GM23338 (cell line): ENCODE data around the gene BAK1. TPM values are rescaled to one million over a fixed set of nuclear protein-coding genes. Genes with fewer than 3 reads are reported as not detected.

Experiments
- ATAC-seq: fragments of 200-7000 bp; cut with Tn5 transposase; 3 replicates; pipeline ENCODE4 v1.9.1; 2020
- DNase-seq: peaks from one replicate; pipeline ENCODE4 v3.0.0-alpha.2; 2015; ENCODE audit warnings: low spot score
- H2AFZ ChIP-seq: fragments of 200-600 bp; sonication (generic); 2 replicates; pipeline ENCODE4 v1.8.0; 2016; ENCODE audit warnings: antibody characterized with exemption, mild to moderate bottlenecking, moderate library complexity
- H3F3A ChIP-seq: fragments of 200-600 bp; sonication (generic); replicated peaks from 2 replicates; pipeline ENCODE4 v1.8.0; 2017; ENCODE audit warnings: antibody characterized with exemption, mixed run types, low read depth
- H3K27ac ChIP-seq: fragments of 200-600 bp; sonication (generic); 2 replicates; pipeline ENCODE4 v1.6.1; 2016; ENCODE audit warnings: low read depth
- H3K27me3 ChIP-seq: fragments of 200-600 bp; sonication (generic); 2 replicates; pipeline ENCODE4 v1.8.0; 2016; ENCODE audit warnings: mild to moderate bottlenecking, mixed run types, moderate library complexity; ENCODE audit not compliant: insufficient read depth
- H3K36me3 ChIP-seq: fragments of 200-600 bp; sonication (generic); 2 replicates; pipeline ENCODE4 v1.8.0; 2016; ENCODE audit warnings: mild to moderate bottlenecking; ENCODE audit not compliant: insufficient read depth
- H3K4me1 ChIP-seq: fragments of 200-600 bp; sonication (generic); 2 replicates; pipeline ENCODE4 v1.8.0; 2016; ENCODE audit warnings: mild to moderate bottlenecking, moderate library complexity; ENCODE audit not compliant: insufficient read depth
- H3K4me2 ChIP-seq: fragments of 200-600 bp; sonication (generic); 2 replicates; pipeline ENCODE4 v1.7.1; 2017; ENCODE audit warnings: mixed run types
- H3K4me3 ChIP-seq: fragments of 200-600 bp; sonication (generic); 2 replicates; pipeline ENCODE4 v1.6.1; 2016; ENCODE audit warnings: mixed run types
- H3K79me2 ChIP-seq: fragments of 200-600 bp; sonication (generic); replicated peaks from 2 replicates; pipeline ENCODE4 v1.8.0; 2017; ENCODE audit warnings: mild to moderate bottlenecking; ENCODE audit not compliant: insufficient read depth
- H3K9me2 ChIP-seq: fragments of 200-600 bp; sonication (generic); 2 replicates; pipeline ENCODE4 v1.8.0; 2017; ENCODE audit not compliant: insufficient read depth
- H4K20me1 ChIP-seq: fragments of 200-600 bp; sonication (generic); replicated peaks from 2 replicates; pipeline ENCODE4 v1.8.0; 2017; ENCODE audit warnings: mild to moderate bottlenecking; ENCODE audit not compliant: insufficient read depth
- H3K27ac Mint-ChIP-seq: 2 replicates; pipeline ENCODE4 v1.8.0; 2020; ENCODE audit warnings: inconsistent platforms, mild to moderate bottlenecking, moderate library complexity, mixed read lengths
- H3K27me3 Mint-ChIP-seq: 3 replicates; pipeline ENCODE4 v1.8.0; 2022; ENCODE audit warnings: low read depth, mild to moderate bottlenecking, moderate library complexity, mixed read lengths, inconsistent platforms; ENCODE audit not compliant: insufficient read depth, poor library complexity
- H3K36me3 Mint-ChIP-seq: 3 replicates; pipeline ENCODE4 v1.8.0; 2021; ENCODE audit warnings: low read depth, mild to moderate bottlenecking, inconsistent platforms, moderate library complexity, mixed read lengths
- H3K4me1 Mint-ChIP-seq: 3 replicates; pipeline ENCODE4 v1.8.0; 2020; ENCODE audit warnings: mild to moderate bottlenecking, inconsistent platforms, mixed read lengths
- H3K4me3 Mint-ChIP-seq: 3 replicates; pipeline ENCODE4 v1.8.0; 2021; ENCODE audit warnings: moderate library complexity, mild to moderate bottlenecking, inconsistent platforms, mixed read lengths
- H3K9me3 Mint-ChIP-seq: 3 replicates; pipeline ENCODE4 v1.8.0; 2020; ENCODE audit warnings: moderate library complexity, mild to moderate bottlenecking, inconsistent platforms, mixed read lengths
- CREB1 ChIP-seq: fragments of 250-450 bp; sonication (Bioruptor Pico); IDR thresholded peaks from 2 replicates; pipeline ENCODE4 v1.5.0; 2020; ENCODE audit warnings: low read depth, mild to moderate bottlenecking, moderate library complexity
- EZH2 ChIP-seq: fragments of 200-600 bp; sonication (generic); IDR thresholded peaks from one replicate; pipeline ENCODE4 v1.8.0; 2017; ENCODE audit warnings: antibody characterized with exemption, mild to moderate bottlenecking, low read depth; ENCODE audit not compliant: unreplicated experiment
- EZH2phosphoT487 ChIP-seq: fragments of 200-600 bp; sonication (generic); IDR thresholded peaks from one replicate; pipeline ENCODE4 v1.8.1; 2018; ENCODE audit warnings: antibody characterized with exemption; ENCODE audit not compliant: unreplicated experiment
- JUNB ChIP-seq: IDR thresholded peaks from one replicate; pipeline ENCODE4 v1.6.1; 2016; ENCODE audit warnings: antibody characterized with exemption; ENCODE audit not compliant: unreplicated experiment
- POLR2AphosphoS5 ChIP-seq: IDR thresholded peaks from 2 replicates; pipeline ENCODE4 v1.6.1; 2016; ENCODE audit warnings: antibody characterized with exemption, low read depth
- STAT1 ChIP-seq: IDR thresholded peaks from one replicate; pipeline ENCODE4 v1.6.1; 2016; ENCODE audit warnings: antibody characterized with exemption; ENCODE audit not compliant: unreplicated experiment
- ZNF114 ChIP-seq: fragments of 250-450 bp; sonication (Bioruptor Pico); IDR thresholded peaks from 2 replicates; pipeline ENCODE4 v1.5.0; 2020; ENCODE audit warnings: mild to moderate bottlenecking, moderate library complexity
- ZNF331 ChIP-seq: fragments of 250-450 bp; sonication (Bioruptor Pico); IDR thresholded peaks from 2 replicates; pipeline ENCODE4 v1.5.0; 2020; ENCODE audit warnings: low read depth, mild to moderate bottlenecking, moderate library complexity
- polyA plus RNA-seq: library from polyadenylated mRNA; unstranded; fragments of >200 nt; fragmentation: Nextera tagmentation; extraction: Ambion mirVana; gene quantifications from 2 replicates; pipeline ENCODE4 v1.2.1, GENCODE V29; 2016
- total RNA-seq: library from RNA; depleted of rRNA; stranded (reverse); fragments of >200 nt; shearing (Covaris generic); gene quantifications from 2 replicates; pipeline ENCODE4 v1.2.3, GENCODE V29; 2014
- TF ChIP-seq, protein P1 (sequence below): fragments of 250-450 bp; sonication (Bioruptor Pico); IDR thresholded peaks from 2 replicates; pipeline ENCODE4 v1.5.0; 2020; ENCODE audit warnings: mild to moderate bottlenecking, moderate library complexity
- TF ChIP-seq, protein P2 (sequence below), 2 experiments: fragments of 200-600 bp in 1 of 2; sonication (generic) in 1 of 2; conservative IDR thresholded peaks; 2 replicates each; pipeline versions ENCODE4 v1.5.1 to v1.6.1; 2016 to 2017; ENCODE audit warnings: antibody characterized with exemption in 2 of 2, low read depth in 2 of 2, mild to moderate bottlenecking in 2 of 2, moderate library complexity in 1 of 2
- TF ChIP-seq, protein P3 (sequence below): IDR thresholded peaks from 2 replicates; pipeline ENCODE4 v1.6.1; 2016; ENCODE audit warnings: antibody characterized with exemption

BAK1 gene
- total and polyA plus RNA-seq, 2 experiments from 2014 or later = 22.2 to 45.0 TPM

DNA sequence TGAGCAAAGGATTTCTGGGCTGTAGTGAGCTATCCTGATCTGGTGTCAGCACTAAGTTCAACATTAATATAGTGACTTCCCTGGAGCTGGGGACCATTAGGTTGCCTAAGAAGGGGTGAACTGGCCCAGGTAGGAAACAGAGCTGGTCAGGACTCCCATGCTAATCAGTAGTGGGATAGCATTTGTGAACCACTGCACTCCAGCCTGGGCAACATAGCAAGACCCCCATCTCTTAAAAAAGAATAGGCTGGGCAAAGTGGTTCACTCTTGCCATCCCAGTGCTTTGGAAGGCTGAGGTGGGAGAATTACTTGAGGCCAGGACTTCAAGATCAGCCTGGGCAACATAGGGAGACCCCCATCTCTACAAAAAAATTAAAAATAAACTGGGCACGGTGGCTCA, 39.3 kb downstream of the BAK1 start:
- no peak for TF ChIP-seq STAT1
- no peak overlapping the region for H3K27ac ChIP-seq
- H2AFZ ChIP-seq = no peak overlapping the region
- H3K79me2 ChIP-seq = no peaks in the 10 kb centered on the region
- H3K36me3 ChIP-seq = no peaks in the 10 kb centered on the region
- no peak overlapping the region for H3K4me3 ChIP-seq
- Mint-ChIP-seq H3K9me3 (no peaks in the 10 kb centered on the region), H3K4me3 (no peak overlapping the region), H3K4me1 (no peaks in the 10 kb centered on the region), H3K27ac (no peak overlapping the region), H3K36me3 (no peaks in the 10 kb centered on the region), H3K27me3 (no peaks in the 10 kb centered on the region)
- H3F3A ChIP-seq = no peaks in the 10 kb centered on the region
- H3K27me3 ChIP-seq = no peaks in the 10 kb centered on the region
- no peaks in the 10 kb centered on the region for H3K9me2 ChIP-seq
- H3K4me1 ChIP-seq = no peaks in the 10 kb centered on the region
- no peak overlapping the region for H3K4me2 ChIP-seq
- H4K20me1 ChIP-seq = no peaks in the 10 kb centered on the region
- no peak for ATAC-seq
- no peak for DNase-seq

DNA sequence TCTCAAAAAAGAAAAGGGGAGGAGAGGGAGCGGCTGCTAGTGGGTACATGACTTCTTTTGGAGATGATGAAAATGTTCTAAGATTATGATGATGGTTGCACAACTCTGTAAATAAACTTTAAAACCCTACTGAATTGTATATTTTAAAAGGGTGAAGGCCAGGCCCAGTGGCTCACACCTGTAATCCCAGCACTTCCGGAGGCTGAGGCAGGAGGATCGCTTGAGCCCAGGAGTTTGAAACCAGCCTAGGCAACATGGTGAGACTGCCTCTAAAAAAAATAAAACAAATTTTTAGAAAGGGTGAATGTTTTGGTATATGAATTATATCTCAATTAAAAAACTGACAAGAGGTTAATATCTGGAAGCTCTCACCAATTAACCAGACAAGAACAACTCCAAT, 45.4 kb downstream of the BAK1 start:
- Mint-ChIP-seq H3K4me1 (no peaks in the 10 kb centered on the region), H3K27ac (no peak overlapping the region), H3K36me3 (no peaks in the 10 kb centered on the region), H3K9me3 (no peaks in the 10 kb centered on the region), H3K27me3 (no peaks in the 10 kb centered on the region), H3K4me3 (no peak overlapping the region)
- no peak overlapping the region for H3K4me2 ChIP-seq
- no peaks in the 10 kb centered on the region for H3K27me3 ChIP-seq
- no peak overlapping the region for H3K4me3 ChIP-seq
- H3K4me1 ChIP-seq = no peaks in the 10 kb centered on the region
- H2AFZ ChIP-seq = no peak overlapping the region
- H3K36me3 ChIP-seq = no peaks in the 10 kb centered on the region
- no peaks in the 10 kb centered on the region for H4K20me1 ChIP-seq
- no peak for ATAC-seq
- DNase-seq = no peak
- H3K79me2 ChIP-seq = no peaks in the 10 kb centered on the region
- no peak overlapping the region for H3K27ac ChIP-seq
- no peaks in the 10 kb centered on the region for H3F3A ChIP-seq
- no peaks in the 10 kb centered on the region for H3K9me2 ChIP-seq
- TF ChIP-seq CREB1 (CRISPR knock-in tag) (no peak), EZH2phosphoT487 (no peak), STAT1 (no peak), EZH2 (no peak), POLR2AphosphoS5 (no peak), JUNB (no peak), ZNF114 (no peak), ZNF331 (CRISPR knock-in tag) (no peak)
- TF ChIP-seq, protein P1, sequence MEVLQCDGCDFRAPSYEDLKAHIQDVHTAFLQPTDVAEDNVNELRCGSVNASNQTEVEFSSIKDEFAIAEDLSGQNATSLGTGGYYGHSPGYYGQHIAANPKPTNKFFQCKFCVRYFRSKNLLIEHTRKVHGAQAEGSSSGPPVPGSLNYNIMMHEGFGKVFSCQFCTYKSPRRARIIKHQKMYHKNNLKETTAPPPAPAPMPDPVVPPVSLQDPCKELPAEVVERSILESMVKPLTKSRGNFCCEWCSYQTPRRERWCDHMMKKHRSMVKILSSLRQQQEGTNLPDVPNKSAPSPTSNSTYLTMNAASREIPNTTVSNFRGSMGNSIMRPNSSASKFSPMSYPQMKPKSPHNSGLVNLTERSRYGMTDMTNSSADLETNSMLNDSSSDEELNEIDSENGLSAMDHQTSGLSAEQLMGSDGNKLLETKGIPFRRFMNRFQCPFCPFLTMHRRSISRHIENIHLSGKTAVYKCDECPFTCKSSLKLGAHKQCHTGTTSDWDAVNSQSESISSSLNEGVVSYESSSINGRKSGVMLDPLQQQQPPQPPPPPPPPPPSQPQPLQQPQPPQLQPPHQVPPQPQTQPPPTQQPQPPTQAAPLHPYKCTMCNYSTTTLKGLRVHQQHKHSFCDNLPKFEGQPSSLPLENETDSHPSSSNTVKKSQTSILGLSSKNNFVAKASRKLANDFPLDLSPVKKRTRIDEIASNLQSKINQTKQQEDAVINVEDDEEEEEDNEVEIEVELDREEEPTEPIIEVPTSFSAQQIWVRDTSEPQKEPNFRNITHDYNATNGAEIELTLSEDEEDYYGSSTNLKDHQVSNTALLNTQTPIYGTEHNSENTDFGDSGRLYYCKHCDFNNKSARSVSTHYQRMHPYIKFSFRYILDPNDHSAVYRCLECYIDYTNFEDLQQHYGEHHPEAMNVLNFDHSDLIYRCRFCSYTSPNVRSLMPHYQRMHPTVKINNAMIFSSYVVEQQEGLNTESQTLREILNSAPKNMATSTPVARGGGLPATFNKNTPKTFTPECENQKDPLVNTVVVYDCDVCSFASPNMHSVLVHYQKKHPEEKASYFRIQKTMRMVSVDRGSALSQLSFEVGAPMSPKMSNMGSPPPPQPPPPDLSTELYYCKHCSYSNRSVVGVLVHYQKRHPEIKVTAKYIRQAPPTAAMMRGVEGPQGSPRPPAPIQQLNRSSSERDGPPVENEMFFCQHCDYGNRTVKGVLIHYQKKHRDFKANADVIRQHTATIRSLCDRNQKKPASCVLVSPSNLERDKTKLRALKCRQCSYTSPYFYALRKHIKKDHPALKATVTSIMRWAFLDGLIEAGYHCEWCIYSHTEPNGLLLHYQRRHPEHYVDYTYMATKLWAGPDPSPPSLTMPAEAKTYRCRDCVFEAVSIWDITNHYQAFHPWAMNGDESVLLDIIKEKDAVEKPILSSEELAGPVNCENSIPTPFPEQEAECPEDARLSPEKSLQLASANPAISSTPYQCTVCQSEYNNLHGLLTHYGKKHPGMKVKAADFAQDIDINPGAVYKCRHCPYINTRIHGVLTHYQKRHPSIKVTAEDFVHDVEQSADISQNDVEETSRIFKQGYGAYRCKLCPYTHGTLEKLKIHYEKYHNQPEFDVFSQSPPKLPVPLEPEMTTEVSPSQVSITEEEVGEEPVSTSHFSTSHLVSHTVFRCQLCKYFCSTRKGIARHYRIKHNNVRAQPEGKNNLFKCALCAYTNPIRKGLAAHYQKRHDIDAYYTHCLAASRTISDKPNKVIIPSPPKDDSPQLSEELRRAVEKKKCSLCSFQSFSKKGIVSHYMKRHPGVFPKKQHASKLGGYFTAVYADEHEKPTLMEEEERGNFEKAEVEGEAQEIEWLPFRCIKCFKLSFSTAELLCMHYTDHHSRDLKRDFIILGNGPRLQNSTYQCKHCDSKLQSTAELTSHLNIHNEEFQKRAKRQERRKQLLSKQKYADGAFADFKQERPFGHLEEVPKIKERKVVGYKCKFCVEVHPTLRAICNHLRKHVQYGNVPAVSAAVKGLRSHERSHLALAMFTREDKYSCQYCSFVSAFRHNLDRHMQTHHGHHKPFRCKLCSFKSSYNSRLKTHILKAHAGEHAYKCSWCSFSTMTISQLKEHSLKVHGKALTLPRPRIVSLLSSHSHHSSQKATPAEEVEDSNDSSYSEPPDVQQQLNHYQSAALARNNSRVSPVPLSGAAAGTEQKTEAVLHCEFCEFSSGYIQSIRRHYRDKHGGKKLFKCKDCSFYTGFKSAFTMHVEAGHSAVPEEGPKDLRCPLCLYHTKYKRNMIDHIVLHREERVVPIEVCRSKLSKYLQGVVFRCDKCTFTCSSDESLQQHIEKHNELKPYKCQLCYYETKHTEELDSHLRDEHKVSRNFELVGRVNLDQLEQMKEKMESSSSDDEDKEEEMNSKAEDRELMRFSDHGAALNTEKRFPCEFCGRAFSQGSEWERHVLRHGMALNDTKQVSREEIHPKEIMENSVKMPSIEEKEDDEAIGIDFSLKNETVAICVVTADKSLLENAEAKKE (CRISPR knock-in tag) = no peak
- TF ChIP-seq, protein P2, sequence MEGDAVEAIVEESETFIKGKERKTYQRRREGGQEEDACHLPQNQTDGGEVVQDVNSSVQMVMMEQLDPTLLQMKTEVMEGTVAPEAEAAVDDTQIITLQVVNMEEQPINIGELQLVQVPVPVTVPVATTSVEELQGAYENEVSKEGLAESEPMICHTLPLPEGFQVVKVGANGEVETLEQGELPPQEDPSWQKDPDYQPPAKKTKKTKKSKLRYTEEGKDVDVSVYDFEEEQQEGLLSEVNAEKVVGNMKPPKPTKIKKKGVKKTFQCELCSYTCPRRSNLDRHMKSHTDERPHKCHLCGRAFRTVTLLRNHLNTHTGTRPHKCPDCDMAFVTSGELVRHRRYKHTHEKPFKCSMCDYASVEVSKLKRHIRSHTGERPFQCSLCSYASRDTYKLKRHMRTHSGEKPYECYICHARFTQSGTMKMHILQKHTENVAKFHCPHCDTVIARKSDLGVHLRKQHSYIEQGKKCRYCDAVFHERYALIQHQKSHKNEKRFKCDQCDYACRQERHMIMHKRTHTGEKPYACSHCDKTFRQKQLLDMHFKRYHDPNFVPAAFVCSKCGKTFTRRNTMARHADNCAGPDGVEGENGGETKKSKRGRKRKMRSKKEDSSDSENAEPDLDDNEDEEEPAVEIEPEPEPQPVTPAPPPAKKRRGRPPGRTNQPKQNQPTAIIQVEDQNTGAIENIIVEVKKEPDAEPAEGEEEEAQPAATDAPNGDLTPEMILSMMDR (conservative IDR thresholded peaks at IDR 0.05; ENCODE audit: low read depth in 2 of 2) = no peak
- TF ChIP-seq, protein P3, sequence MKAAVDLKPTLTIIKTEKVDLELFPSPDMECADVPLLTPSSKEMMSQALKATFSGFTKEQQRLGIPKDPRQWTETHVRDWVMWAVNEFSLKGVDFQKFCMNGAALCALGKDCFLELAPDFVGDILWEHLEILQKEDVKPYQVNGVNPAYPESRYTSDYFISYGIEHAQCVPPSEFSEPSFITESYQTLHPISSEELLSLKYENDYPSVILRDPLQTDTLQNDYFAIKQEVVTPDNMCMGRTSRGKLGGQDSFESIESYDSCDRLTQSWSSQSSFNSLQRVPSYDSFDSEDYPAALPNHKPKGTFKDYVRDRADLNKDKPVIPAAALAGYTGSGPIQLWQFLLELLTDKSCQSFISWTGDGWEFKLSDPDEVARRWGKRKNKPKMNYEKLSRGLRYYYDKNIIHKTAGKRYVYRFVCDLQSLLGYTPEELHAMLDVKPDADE = no peak
